Nephron progenitor cell (in vitro differentiated cells): ENCODE data around the gene RNF113B.

Source experiments
- DNase-seq: peaks from one replicate; pipeline ENCODE4 v3.0.0; 2021
- H3K27ac Mint-ChIP-seq: 2 replicates; pipeline ENCODE4 v1.8.0; 2021; ENCODE audit warnings: mild to moderate bottlenecking, moderate library complexity, mixed read lengths
- H3K27me3 Mint-ChIP-seq: 2 replicates; pipeline ENCODE4 v1.8.0; 2021; ENCODE audit warnings: mild to moderate bottlenecking, low read depth, mixed read lengths; ENCODE audit not compliant: poor library complexity
- H3K36me3 Mint-ChIP-seq: 2 replicates; pipeline ENCODE4 v1.8.0; 2021; ENCODE audit warnings: low read depth, mixed read lengths
- H3K4me1 Mint-ChIP-seq: 2 replicates; pipeline ENCODE4 v1.8.0; 2021; ENCODE audit warnings: mixed read lengths
- H3K4me3 Mint-ChIP-seq: 2 replicates; pipeline ENCODE4 v1.8.0; 2021; ENCODE audit warnings: mild to moderate bottlenecking, moderate library complexity, mixed read lengths
- H3K9me3 Mint-ChIP-seq: 2 replicates; pipeline ENCODE4 v1.8.0; 2021; ENCODE audit warnings: mild to moderate bottlenecking, moderate library complexity, mixed read lengths
- CTCF ChIP-seq: fragments of 200-600 bp; sonication (generic); IDR thresholded peaks from 2 replicates; pipeline ENCODE4 v1.5.0; 2021; ENCODE audit warnings: antibody characterized with exemption

Gene RNF113B

GRCh38 chr13:98173431-98174152 is 3.5 kb downstream of the RNF113B start:
- TF ChIP-seq CTCF = no peak
- Mint-ChIP-seq H3K27me3 (no peaks in the 10 kb centered on the region), H3K4me1 (peaks cover 66% of the 10 kb centered on the region), H3K36me3 (peaks cover 59% of the 10 kb centered on the region), H3K4me3 (peak overlapping the region; percentile 18), H3K9me3 (peaks cover 22% of the 10 kb centered on the region), H3K27ac (peak overlapping the region; percentile 98)
- DNase-seq = no peak

GRCh38 chr13:98172590-98173422 is 4.3 kb downstream of the RNF113B start:
- H3K9me3 Mint-ChIP-seq = peaks cover 20% of the 10 kb centered on the region
- H3K4me3 Mint-ChIP-seq = peak overlapping the region; percentile 18
- DNase-seq = no peak

GRCh38 chr13:98171900-98172589 is 5.0 kb downstream of the RNF113B start:
- H3K27me3 Mint-ChIP-seq = no peaks in the 10 kb centered on the region
- H3K4me1 Mint-ChIP-seq = peaks cover 75% of the 10 kb centered on the region
- peak; percentile 23 for DNase-seq
- peak overlapping the region; percentile 98 for H3K27ac Mint-ChIP-seq
- no peak for TF ChIP-seq CTCF
- H3K9me3 Mint-ChIP-seq = peaks cover 16% of the 10 kb centered on the region
- peak overlapping the region; percentile 18 for H3K4me3 Mint-ChIP-seq
- peaks cover 52% of the 10 kb centered on the region for H3K36me3 Mint-ChIP-seq

More at GRCh38 chr13:98172590-98173422, 4.3 kb downstream of the RNF113B start:
- H3K27me3 Mint-ChIP-seq = no peaks in the 10 kb centered on the region
- H3K4me1 Mint-ChIP-seq = peaks cover 72% of the 10 kb centered on the region
- H3K27ac Mint-ChIP-seq = peak overlapping the region; percentile 98
- H3K36me3 Mint-ChIP-seq = peaks cover 58% of the 10 kb centered on the region
- no peak for TF ChIP-seq CTCF

GRCh38 chr13:98169331-98169730 is 7.7 kb downstream of the RNF113B start:
- no peak for TF ChIP-seq CTCF
- no peak overlapping the region for H3K4me3 Mint-ChIP-seq
- peaks cover 48% of the 10 kb centered on the region for H3K36me3 Mint-ChIP-seq
- no peak overlapping the region for H3K27ac Mint-ChIP-seq
- no peaks in the 10 kb centered on the region for H3K27me3 Mint-ChIP-seq
- peaks cover 79% of the 10 kb centered on the region for H3K4me1 Mint-ChIP-seq
- H3K9me3 Mint-ChIP-seq = peaks cover 13% of the 10 kb centered on the region
- DNase-seq = no peak

GRCh38 chr13:98162935-98163334 is 14.1 kb downstream of the RNF113B start:
- H3K4me1 Mint-ChIP-seq = peaks cover 55% of the 10 kb centered on the region
- peaks cover 2% of the 10 kb centered on the region for H3K27me3 Mint-ChIP-seq
- no peak for DNase-seq
- H3K36me3 Mint-ChIP-seq = peaks cover 60% of the 10 kb centered on the region
- peaks cover 16% of the 10 kb centered on the region for H3K9me3 Mint-ChIP-seq
- H3K27ac Mint-ChIP-seq = peak overlapping the region; percentile 77
- H3K4me3 Mint-ChIP-seq = no peak overlapping the region
- no peak for TF ChIP-seq CTCF
